HepG2 (cell line): ENCODE results near the gene TCEANC2. TPM values are rescaled to one million over a fixed set of nuclear protein-coding genes. Genes with fewer than 3 reads are reported as not detected.

ENCODE experiments used
- ATAC-seq: fragments of 200-7000 bp; cut with Tn5 transposase; 3 replicates; pipeline ENCODE4 v1.9.1; 2020; ENCODE audit warnings: mild to moderate bottlenecking, moderate library complexity
- BruUV-seq: library from RNA; stranded (reverse); fragments of 400-500 nt; replicated peaks from 2 replicates; lab custom pipeline; 2021; lab: Mats Ljungman, UMichigan
- CTCF ChIA-PET: fragments of 300-600 bp; formaldehyde crosslinking; extraction: SDS; loops from one replicate; lab custom pipeline; 2021; ENCODE audit warnings: low total read pairs, inconsistent platforms, low intra/inter-chr PET ratio; lab: Yijun Ruan, JAX
- POLR2A ChIA-PET: fragments of 350-600 bp; sonication (Branson Sonifier 250); formaldehyde crosslinking; loops from one replicate; lab custom pipeline; 2020; ENCODE audit warnings: antibody characterized with exemption, inconsistent platforms; lab: Yijun Ruan, JAX
- DNase-seq: peaks from one replicate; pipeline ENCODE4 v3.0.0-alpha.2; 2015; ENCODE audit warnings: low spot score
- FAIRE-seq: peaks from 3 replicates; lab custom pipeline; 2011; peaks lifted over from hg19 to GRCh38; lab: Jason Lieb, UNC
- H2AFZ ChIP-seq: one replicate; pipeline ENCODE4 v1.6.1; 2011; ENCODE audit warnings: low read length, inconsistent platforms
- H3K27ac ChIP-seq: fragments of 300-600 bp; 3 replicates; pipeline ENCODE4 v1.8.0; 2011; ENCODE audit warnings: mixed run types, mild to moderate bottlenecking, mixed read lengths, low read length, inconsistent platforms; ENCODE audit not compliant: insufficient read depth; ENCODE audit errors: extremely low read length
- H3K27me3 ChIP-seq, 2 experiments: fragments of 200-600 bp in 1 of 2; 2 replicates in 1 of 2; 3 replicates in 1 of 2; pipeline versions ENCODE4 v1.6.0 to v1.8.0; 2011; ENCODE audit warnings: low read length in 2 of 2, mild to moderate bottlenecking in 2 of 2, moderate library complexity in 2 of 2, inconsistent platforms in 1 of 2; ENCODE audit not compliant: insufficient read depth in 2 of 2, control insufficient read depth in 1 of 2
- H3K36me3 ChIP-seq, 2 experiments: fragments of 200-600 bp in 1 of 2; replicated peaks in 1 of 2; 2 replicates in 1 of 2; 3 replicates in 1 of 2; pipeline versions ENCODE4 v1.5.1 to v1.8.0; 2011; ENCODE audit warnings: low read length in 2 of 2, inconsistent platforms in 1 of 2; ENCODE audit not compliant: insufficient read depth in 2 of 2, control insufficient read depth in 1 of 2
- H3K4me1 ChIP-seq: 2 replicates; pipeline ENCODE4 v1.5.1; 2012; ENCODE audit warnings: low read length, inconsistent platforms; ENCODE audit not compliant: insufficient read depth
- H3K4me2 ChIP-seq: 2 replicates; pipeline ENCODE4 v1.6.0; 2011; ENCODE audit warnings: low read depth, low read length, inconsistent platforms
- H3K4me3 ChIP-seq, 3 experiments: fragments of 200-600 bp in 1 of 3; sonication (generic), shearing (Covaris generic) in 1 of 3; replicated peaks in 1 of 3; 2 replicates each; pipeline ENCODE4 v1.5.1; 2011 to 2016; ENCODE audit warnings: low read length in 3 of 3, inconsistent platforms in 2 of 3, low read depth in 2 of 3, mild to moderate bottlenecking in 2 of 3, control low read depth in 1 of 3, mixed read lengths in 1 of 3; ENCODE audit not compliant: insufficient read depth in 1 of 3
- H3K79me2 ChIP-seq: one replicate; pipeline ENCODE4 v1.6.1; 2011; ENCODE audit warnings: low read length, inconsistent platforms; ENCODE audit not compliant: insufficient read depth
- H3K9ac ChIP-seq: 2 replicates; pipeline ENCODE4 v1.6.0; 2011; ENCODE audit warnings: mild to moderate bottlenecking, low read depth, low read length, inconsistent platforms; ENCODE audit not compliant: insufficient read depth
- H3K9me3 ChIP-seq: 2 replicates; pipeline ENCODE4 v1.5.1; 2012; ENCODE audit warnings: mild to moderate bottlenecking, low read length
- H4K20me1 ChIP-seq: 2 replicates; pipeline ENCODE4 v1.6.0; 2011; ENCODE audit warnings: inconsistent platforms, mild to moderate bottlenecking, low read length, moderate library complexity; ENCODE audit not compliant: insufficient read depth
- CHCHD3 ChIP-seq: sonication (generic); formaldehyde crosslinking; IDR thresholded peaks from 2 replicates; pipeline ENCODE4 v1.8.0; 2022; ENCODE audit warnings: mild to moderate bottlenecking, missing genetic modification reagents, moderate library complexity
- GABPA ChIP-seq, 2 experiments: IDR thresholded peaks; 2 replicates each; pipeline ENCODE4 v1.6.1; 2011 to 2016; ENCODE audit warnings: low read depth in 2 of 2, low read length in 1 of 2, missing biosample characterization in 1 of 2, missing genetic modification characterization in 1 of 2
- JUNB ChIP-seq: sonication (generic); formaldehyde crosslinking; IDR thresholded peaks from 2 replicates; pipeline ENCODE4 v1.8.0; 2022; ENCODE audit warnings: missing genetic modification reagents, mild to moderate bottlenecking, borderline replicate concordance
- JUND ChIP-seq: sonication (generic); formaldehyde crosslinking; IDR thresholded peaks from 2 replicates; pipeline ENCODE4 v1.8.0; 2022; ENCODE audit warnings: mild to moderate bottlenecking, missing genetic modification reagents
- MIER2 ChIP-seq: IDR thresholded peaks from 2 replicates; pipeline ENCODE4 v1.6.1; 2016; ENCODE audit warnings: missing biosample characterization, missing genetic modification reagents
- NR2F2 ChIP-seq: IDR thresholded peaks from 2 replicates; pipeline ENCODE4 v1.6.1; 2012; ENCODE audit warnings: low read depth, inconsistent platforms, borderline replicate concordance
- PLSCR1 ChIP-seq: sonication (generic); formaldehyde crosslinking; IDR thresholded peaks from 2 replicates; pipeline ENCODE4 v1.5.0; 2020; ENCODE audit warnings: missing genetic modification reagents, mild to moderate bottlenecking, borderline replicate concordance
- PRDM10 ChIP-seq: sonication (generic); formaldehyde crosslinking; IDR thresholded peaks from 2 replicates; pipeline ENCODE4 v1.4.0; 2020; ENCODE audit warnings: low read depth, missing genetic modification reagents
- TMF1 ChIP-seq: sonication (generic); formaldehyde crosslinking; IDR thresholded peaks from 2 replicates; pipeline ENCODE4 v1.8.1; 2022; ENCODE audit warnings: low read depth, missing genetic modification reagents
- UBTF ChIP-seq: sonication (generic); formaldehyde crosslinking; IDR thresholded peaks from 2 replicates; pipeline ENCODE4 v1.4.0; 2020; ENCODE audit warnings: mild to moderate bottlenecking, missing genetic modification reagents
- ZFP41 ChIP-seq: sonication (generic); formaldehyde crosslinking; IDR thresholded peaks from 2 replicates; pipeline ENCODE4 v1.4.0; 2020; ENCODE audit warnings: mild to moderate bottlenecking, missing genetic modification reagents, borderline replicate concordance
- ZNF546 ChIP-seq: sonication (generic); formaldehyde crosslinking; conservative IDR thresholded peaks from 2 replicates; pipeline ENCODE4 v1.8.1; 2023; ENCODE audit warnings: mild to moderate bottlenecking, missing genetic modification reagents
- ZNF552 ChIP-seq: sonication (generic); formaldehyde crosslinking; IDR thresholded peaks from 2 replicates; pipeline ENCODE4 v1.9.0; 2022; ENCODE audit warnings: missing genetic modification reagents, mild to moderate bottlenecking, borderline replicate concordance
- ZNF768 ChIP-seq: sonication (generic); formaldehyde crosslinking; IDR thresholded peaks from 2 replicates; pipeline ENCODE4 v1.4.0; 2020; ENCODE audit warnings: missing genetic modification reagents
- ZNF773 ChIP-seq: sonication (generic); formaldehyde crosslinking; IDR thresholded peaks from 2 replicates; pipeline ENCODE4 v1.4.0; 2020; ENCODE audit warnings: missing genetic modification reagents, borderline replicate concordance
- ZNF790 ChIP-seq: sonication (generic); formaldehyde crosslinking; IDR thresholded peaks from 2 replicates; pipeline ENCODE4 v1.8.0; 2022; ENCODE audit warnings: missing genetic modification reagents, mild to moderate bottlenecking, borderline replicate concordance
- ZNF879 ChIP-seq: sonication (generic); formaldehyde crosslinking; IDR thresholded peaks from 2 replicates; pipeline ENCODE4 v1.8.1; 2023; ENCODE audit warnings: missing genetic modification reagents
- WGBS: methylation state at CpG from one replicate; pipeline ENCODE4 v1.1.6; 2017; ENCODE audit warnings: low lambda C conversion rate; 5-methylcytosine and 5-hydroxymethylcytosine counted together
- in situ Hi-C: cut with HindIII; loops from 2 replicates; pipeline ENCODE4 v1.10.0; 2017; ENCODE audit warnings: low pct_unique_long_range_greater_than_20kb; ENCODE audit not compliant: extremely low pct_ligation_motif_present
- intact Hi-C: fragments of 100-400 bp; cut with micrococcal nuclease; formaldehyde crosslinking; loops from one replicate; pipeline ENCODE4 v1.10.0; 2022; ENCODE audit not compliant: unreplicated experiment
- polyA plus RNA-seq, 8 experiments: library from polyadenylated mRNA; depleted of rRNA in 3 of 8; stranded (reverse) in 7 of 8; unstranded in 1 of 8; fragments of >200 nt; fragmentation: Illumina TruSeq in 4 of 8; extraction: Trizol in 4 of 8; gene quantifications; 2 replicates each; pipeline versions ENCODE4 v1.2.1 to v1.2.3, GENCODE V29; 2011 to 2016; ENCODE audit warnings: low read depth in 4 of 8, missing spikeins in 1 of 8, mixed read lengths in 1 of 8; ENCODE audit not compliant: insufficient read depth in 1 of 8
- total RNA-seq, 5 experiments: library from RNA; depleted of rRNA; stranded (reverse); fragments of >200 nt; fragmentation: Illumina TruSeq; extraction: Trizol; gene quantifications; 2 replicates each; pipeline ENCODE4 v1.2.3, GENCODE V29; 2016; ENCODE audit warnings: low read depth in 1 of 5

The TCEANC2 gene
- total and polyA plus RNA-seq, 2 of the 13 experiments (the other 11 are each of a cell fraction or from before 2014, with no cell fraction given), result 3.8 to 5.0 TPM

- no peak for FAIRE-seq
- Histone ChIP-seq H3K9ac (no peak overlapping the region), H2AFZ (no peak overlapping the region), H3K27me3 (peaks cover 0 to 14% of the 10 kb centered on the region in 2 experiments; a peak in 2 of 5 replicates), H3K9me3 (no peaks in the 10 kb centered on the region), H3K27ac (no peak overlapping the region), H3K4me2 (no peak overlapping the region), H3K79me2 (no peaks in the 10 kb centered on the region), H3K4me3 (no peak overlapping the region), H3K4me1 (peaks cover 25% of the 10 kb centered on the region), H4K20me1 (no peaks in the 10 kb centered on the region), H3K36me3 (no peaks in the 10 kb centered on the region)
- no peak for ATAC-seq
- DNase-seq, result no peak
- ChIA-PET POLR2A (no interaction called here), CTCF (no interaction called here)
- intact Hi-C loops (no loop called here), in situ Hi-C loops (no loop called here)
- WGBS, result 23% methylated on average over 2 of the region's 2 CpGs
- BruUV-seq, result no TSS peak
- TF ChIP-seq MIER2 (CRISPR knock-in tag), result no peak
- no peak for TF ChIP-seq UBTF
- TF ChIP-seq ZNF768 (CRISPR knock-in tag), result no peak
- no peak for TF ChIP-seq PLSCR1 (CRISPR knock-in tag)
- TF ChIP-seq JUND, result no peak
- TF ChIP-seq TMF1 (CRISPR knock-in tag), result no peak
- no peak for TF ChIP-seq GABPA (IDR thresholded peaks at IDR 0.05; ENCODE audit: low read depth, low read length)
- TF ChIP-seq GABPA (CRISPR knock-in tag; IDR thresholded peaks at IDR 0.05; ENCODE audit: low read depth), result no peak
- no peak for TF ChIP-seq ZNF546
- TF ChIP-seq ZNF552 (CRISPR knock-in tag), result no peak
- no peak for TF ChIP-seq ZNF790
- TF ChIP-seq CHCHD3 (CRISPR knock-in tag), result no peak
- TF ChIP-seq PRDM10 (CRISPR knock-in tag), result no peak
- TF ChIP-seq ZFP41 (CRISPR knock-in tag), result no peak
- TF ChIP-seq ZNF773 (CRISPR knock-in tag), result no peak
- TF ChIP-seq NR2F2, result no peak
- no peak for TF ChIP-seq JUNB (CRISPR knock-in tag)
- no peak for TF ChIP-seq ZNF879
These were observed 79.1 kb downstream of the TCEANC2 start for GRCh38 chr1:54132495-54132894.
